HG03280 (cell line): ENCODE results near the gene LSAMP.

Experiments
- ATAC-seq: cut with Tn5 transposase; IDR thresholded peaks from one replicate; pipeline ENCODE4 v1.9.1; 2021; ENCODE audit warnings: mild to moderate bottlenecking, moderate library complexity; ENCODE audit not compliant: unreplicated experiment

LSAMP gene

GRCh38 chr3:116032176-116032575 lies 413.1 kb downstream of the LSAMP start:
- no peak for ATAC-seq

DNA sequence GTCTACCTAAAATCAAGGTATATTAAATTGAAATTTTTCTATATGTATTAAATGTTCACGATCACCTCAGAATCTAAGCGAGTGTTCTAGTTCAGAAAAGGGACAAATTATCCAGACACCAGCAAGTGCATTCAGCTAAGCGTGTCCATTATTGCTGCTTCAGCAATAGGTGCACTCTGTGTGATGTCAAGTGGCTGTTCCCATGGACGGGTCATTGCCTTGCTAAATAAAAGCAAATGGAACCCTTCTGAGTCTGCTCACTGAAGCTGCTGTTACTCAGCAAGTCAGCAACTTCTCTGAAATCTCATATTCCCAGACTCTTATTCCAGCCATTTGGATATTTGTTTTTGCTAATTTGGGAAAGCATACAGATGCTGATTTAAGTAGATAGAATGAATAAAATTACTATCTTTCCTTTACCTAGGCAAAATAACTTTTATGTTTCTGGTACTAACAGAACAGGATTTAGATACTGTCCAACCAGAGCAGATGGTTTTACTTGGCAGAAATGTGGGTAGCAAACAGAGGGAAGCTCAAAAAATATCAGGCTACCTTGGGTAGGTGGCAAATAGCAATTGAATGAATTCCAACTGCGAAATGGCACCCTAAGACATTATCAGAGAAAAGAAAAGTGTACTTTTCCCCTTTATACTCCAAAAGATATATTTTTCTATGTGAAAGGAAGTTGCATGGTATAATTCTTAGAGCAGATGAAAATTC lies 415.0 kb downstream of the LSAMP start:
- no peak for ATAC-seq

DNA sequence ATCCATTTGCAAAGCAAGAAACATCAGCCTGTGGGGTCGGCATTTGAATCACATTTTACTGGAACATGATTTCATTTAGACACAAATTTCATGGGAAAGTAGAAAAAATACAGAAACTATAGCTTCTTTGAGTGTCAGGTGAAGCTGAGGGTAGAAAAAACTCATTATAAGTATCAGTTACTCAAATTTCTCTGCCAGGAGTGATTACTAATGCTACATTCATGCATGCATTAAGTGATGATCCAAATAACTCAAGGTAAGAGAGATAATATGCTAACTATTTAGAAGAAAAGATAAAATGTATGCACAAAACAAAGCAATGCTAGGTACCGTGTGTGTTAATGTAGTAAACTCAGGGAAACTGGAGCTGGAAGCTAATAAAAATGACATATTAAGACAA lies 416.0 kb downstream of the LSAMP start:
- no peak for ATAC-seq

DNA sequence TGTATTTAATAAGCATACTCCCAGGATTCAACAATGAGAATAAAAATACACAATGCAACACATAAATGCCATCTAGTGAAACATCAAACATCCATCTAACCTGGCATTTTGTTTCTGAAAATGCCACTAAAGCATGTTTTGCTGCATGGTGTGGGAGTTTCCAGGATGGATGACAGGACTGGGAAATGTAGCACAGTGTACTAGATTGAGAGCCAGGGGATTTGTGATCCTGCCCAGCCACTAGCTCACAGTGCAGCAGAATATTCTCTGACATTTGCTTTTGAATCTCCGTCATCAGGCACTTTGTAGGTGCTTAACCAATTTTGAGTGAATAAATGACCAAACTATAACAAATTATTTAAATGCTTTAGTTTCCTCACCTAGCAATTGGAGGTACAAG lies 417.1 kb downstream of the LSAMP start:
- no peak for ATAC-seq

- ATAC-seq, result no peak
Observed at GRCh38 chr3:116020989-116021388, 424.3 kb downstream of the LSAMP start.

GRCh38 chr3:116020495-116020894 lies 424.8 kb downstream of the LSAMP start:
- peak; percentile 85 for ATAC-seq

DNA sequence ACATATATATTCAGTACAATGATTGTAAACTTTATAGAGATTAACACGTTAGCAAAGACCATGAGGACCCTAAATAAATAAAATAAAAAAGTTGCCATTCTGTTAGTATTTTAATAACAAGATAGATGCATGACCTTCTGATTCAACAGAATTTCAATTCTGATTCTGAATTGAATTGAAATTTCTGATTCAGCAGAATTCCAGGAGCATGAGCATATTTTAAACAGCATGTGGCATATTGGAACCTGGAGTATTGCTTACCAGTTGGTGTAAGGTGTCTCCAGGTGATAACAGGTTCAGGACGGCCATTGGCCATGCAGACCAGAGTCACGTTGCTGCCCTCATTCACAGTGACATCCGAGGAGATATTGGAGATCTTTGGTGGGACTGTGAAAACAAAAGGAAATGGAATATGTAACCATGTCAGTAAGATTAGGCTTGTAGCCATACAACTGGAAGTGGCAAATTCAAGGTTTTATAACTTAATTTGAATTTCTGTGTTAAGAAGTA lies 426.0 kb downstream of the LSAMP start:
- no peak for ATAC-seq

- ATAC-seq, result no peak
Observed at GRCh38 chr3:116018646-116019045, 426.6 kb downstream of the LSAMP start.

GRCh38 chr3:116015931-116016330 lies 429.4 kb downstream of the LSAMP start:
- ATAC-seq, result no peak

- ATAC-seq, result no peak
Observed at GRCh38 chr3:116007000-116007399, 438.3 kb downstream of the LSAMP start.

DNA sequence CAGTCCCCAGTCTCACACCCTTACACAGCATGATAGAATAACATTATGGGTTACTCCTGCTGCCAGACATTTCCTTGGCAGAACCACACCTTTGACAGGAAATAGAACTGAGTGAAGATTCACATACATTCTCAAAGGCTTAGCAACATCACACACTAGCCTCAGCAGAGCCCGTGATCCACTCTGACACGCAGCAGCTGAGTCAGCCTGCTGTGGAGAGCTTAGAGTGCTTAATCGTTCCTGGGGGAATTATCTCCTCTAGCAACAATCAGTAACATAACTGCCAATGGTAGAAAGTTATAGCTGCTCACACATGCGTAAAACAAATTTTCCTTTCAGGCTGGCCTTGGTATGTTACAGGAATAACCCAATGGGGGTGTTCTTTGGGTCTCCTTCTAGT lies 439.9 kb downstream of the LSAMP start:
- no peak for ATAC-seq

DNA sequence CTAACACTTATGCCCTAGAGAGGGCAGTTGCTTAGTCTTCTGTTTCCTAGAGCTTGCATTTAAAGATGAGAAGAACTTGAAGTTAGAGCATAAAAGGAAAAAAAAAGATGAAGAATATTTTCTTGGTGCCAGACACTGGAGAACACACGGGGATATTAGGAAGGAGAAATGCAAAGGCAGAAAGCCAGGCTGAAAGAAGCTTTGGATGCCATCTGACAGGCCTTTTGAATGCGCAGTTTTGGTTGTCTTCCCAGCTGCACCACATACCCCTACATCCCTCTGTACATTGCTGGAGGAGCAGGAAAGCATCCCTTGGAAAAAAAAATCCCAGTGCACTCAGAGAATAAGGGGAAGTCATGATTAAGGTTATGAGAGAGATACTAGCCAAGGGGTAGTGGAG lies 443.1 kb downstream of the LSAMP start:
- no peak for ATAC-seq

DNA sequence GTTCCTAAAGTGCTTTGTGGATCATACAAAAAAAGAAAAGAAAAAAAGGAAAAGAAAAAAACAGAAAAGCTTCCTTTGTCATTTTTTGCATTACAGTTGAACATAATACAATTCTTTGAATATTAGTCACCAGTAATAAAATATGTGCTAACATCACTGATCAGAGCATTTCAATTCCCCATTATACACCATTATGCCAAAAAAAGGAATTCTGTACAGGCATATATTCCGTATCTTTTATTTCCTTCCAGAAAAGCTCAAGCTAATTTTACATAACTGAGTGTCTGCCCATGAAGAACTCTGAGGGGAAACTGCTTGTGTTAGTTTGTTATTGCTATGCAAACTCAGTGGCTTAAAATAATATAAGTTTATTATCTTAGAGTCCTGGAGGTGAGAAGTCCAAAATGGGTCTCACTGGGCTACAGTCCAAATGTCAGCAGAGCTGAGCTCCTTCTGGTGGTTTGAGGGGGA lies 444.1 kb downstream of the LSAMP start:
- ATAC-seq, result no peak

GRCh38 chr3:116000311-116000710 lies 445.0 kb downstream of the LSAMP start:
- peak; percentile 56 for ATAC-seq

DNA sequence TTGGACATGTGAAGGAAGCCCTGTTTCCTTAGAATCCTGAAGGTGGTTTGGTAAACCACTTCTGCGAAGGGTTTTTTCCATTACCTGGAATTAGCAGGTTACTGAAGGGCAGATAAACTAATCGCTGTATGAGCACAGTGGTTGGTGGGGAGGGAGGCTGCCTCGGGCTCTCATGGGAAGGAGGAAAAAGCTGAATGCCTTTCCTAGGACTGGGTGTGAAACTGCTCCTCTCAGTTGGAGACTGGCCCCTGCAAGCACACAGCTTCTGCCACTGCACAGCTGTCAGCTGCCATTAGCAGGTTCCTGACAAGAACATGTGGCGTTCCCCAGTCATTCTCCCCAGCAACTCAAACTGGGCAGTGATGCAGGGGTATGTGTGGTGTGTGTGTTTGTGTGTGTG lies 445.7 kb downstream of the LSAMP start:
- ATAC-seq, result no peak

DNA sequence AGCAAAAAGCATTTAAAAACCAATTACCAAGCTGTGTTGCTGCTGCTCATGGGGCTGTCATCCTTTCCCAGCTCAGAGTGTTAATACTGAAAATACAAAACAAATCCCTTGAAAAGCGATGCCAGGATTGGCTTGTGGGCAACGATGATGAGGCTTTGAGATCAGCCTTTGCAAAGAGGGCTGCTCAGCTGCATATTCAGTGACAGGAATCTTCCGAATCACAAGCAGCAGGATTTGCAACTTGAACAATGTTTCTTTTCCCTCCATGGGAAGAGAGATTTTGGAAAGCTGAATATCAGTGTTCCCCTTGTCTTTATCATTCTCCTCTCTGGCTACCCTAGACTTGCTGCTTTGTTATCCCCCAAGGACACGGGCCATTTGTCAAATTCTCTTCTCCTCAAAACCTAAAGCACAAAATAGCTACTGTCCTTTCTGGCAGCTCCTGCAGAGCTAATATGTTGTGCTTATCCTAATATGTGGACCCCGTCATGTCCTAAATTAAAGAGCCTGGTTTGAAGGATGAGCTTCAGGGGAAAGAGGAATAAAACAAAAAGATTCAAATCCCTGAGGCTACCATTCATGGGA lies 446.2 kb downstream of the LSAMP start:
- no peak for ATAC-seq

DNA sequence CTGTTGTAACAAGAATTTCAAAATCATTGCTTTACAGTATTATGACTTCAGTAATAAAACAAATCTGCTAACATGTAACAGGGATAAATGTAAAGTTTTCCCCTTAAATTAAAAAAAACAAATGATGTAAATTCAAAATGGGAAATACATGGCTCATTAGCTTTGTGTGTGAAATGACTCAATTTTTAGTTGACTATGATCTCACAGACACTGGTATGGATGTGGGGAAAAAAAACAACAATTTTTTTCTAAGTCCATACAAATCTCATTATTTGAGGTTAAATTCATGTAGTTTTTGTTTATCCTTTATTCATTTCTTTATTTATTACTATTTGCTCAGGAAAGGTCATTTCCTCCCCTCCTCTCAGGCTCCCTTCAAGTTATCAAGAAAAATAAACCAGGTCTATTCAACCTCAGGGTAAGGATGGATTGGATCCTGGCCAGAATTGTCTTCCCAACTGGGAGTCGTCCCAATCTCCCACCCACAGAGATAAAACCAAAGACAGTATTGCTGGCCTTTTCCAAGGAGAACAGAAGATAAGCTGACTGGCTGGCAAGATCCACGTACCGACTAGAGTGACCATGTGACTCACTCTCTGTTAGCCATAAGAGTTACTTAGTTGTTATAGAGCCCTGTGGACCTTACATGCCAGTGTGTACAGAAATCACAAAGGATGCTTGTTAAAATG lies 448.7 kb downstream of the LSAMP start:
- no peak for ATAC-seq

- ATAC-seq, result no peak
Observed at GRCh38 chr3:115990669-115991068, 454.6 kb downstream of the LSAMP start.

GRCh38 chr3:115989684-115990421 lies 455.4 kb downstream of the LSAMP start:
- ATAC-seq, result no peak

GRCh38 chr3:115986555-115987207 lies 458.6 kb downstream of the LSAMP start:
- no peak for ATAC-seq

DNA sequence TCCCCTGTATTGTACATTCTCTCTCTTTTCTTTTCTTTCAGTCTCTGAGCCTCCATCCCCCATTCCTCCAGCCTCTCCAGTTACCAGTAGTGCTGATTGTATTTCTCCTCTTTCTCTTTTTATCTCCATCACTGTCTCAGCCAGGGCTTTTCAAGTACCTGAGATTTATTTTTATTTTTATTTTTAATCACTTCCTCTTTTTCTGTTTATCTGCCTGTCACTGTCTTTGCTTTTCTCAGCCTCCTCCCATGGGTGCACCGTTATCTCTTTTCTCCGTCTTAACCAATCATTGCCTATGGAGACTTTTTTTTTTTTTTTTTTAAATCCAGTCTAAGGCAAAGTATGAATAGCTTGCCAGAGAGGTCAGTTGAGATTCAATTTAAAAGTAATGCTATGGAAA lies 462.7 kb downstream of the LSAMP start:
- ATAC-seq, result no peak
